PC-3 (cell line): ENCODE data around the gene CRIM1.

Experiments
- CTCF ChIP-seq: fragments of 300-600 bp; sonication (generic); conservative IDR thresholded peaks from 2 replicates; pipeline ENCODE4 v1.5.1; 2017; ENCODE audit warnings: antibody characterized with exemption, low read depth, mild to moderate bottlenecking, low read length
- EZH2 ChIP-seq: fragments of 300-600 bp; sonication (generic); IDR thresholded peaks from one replicate; pipeline ENCODE4 v1.6.1; 2017; ENCODE audit warnings: antibody characterized with exemption, mild to moderate bottlenecking, low read length; ENCODE audit not compliant: unreplicated experiment

- TF ChIP-seq EZH2 (no peak), CTCF (no peak)
Measured at GRCh38 chr2:36562240-36562639, 206.7 kb downstream of the CRIM1 start.
